Activated CD8-positive, alpha-beta T cell treated with anti-CD3 and anti-CD28 coated beads, Interleukin-2, amount 10 ng/mL, durations not matched to agents 7 days and 5 days (primary cell): ENCODE measurements around the gene TXNRD2. TPM values are rescaled to one million over a fixed set of nuclear protein-coding genes. Genes with fewer than 3 reads are reported as not detected.

Source experiments
- ATAC-seq: fragments of 150-1000 bp; cut with Tn5 transposase; one replicate; pipeline ENCODE4 v1.10.0; 2021; ENCODE audit warnings: moderate library complexity
- CTCF ChIA-PET: fragments of 350-600 bp; sonication (Branson Sonifier 250); formaldehyde crosslinking; loops from one replicate; lab custom pipeline; 2021; ENCODE audit warnings: antibody characterized with exemption; lab: Charles Lee
- POLR2A ChIA-PET: fragments of 350-600 bp; sonication (Branson Sonifier 250); formaldehyde crosslinking; loops from one replicate; lab custom pipeline; 2021; ENCODE audit warnings: antibody characterized with exemption; lab: Charles Lee
- DNase-seq: peaks from one replicate; pipeline ENCODE4 v3.0.0-alpha.2; 2020
- H3K27ac Mint-ChIP-seq: one replicate; pipeline ENCODE4 v1.8.0; 2021; ENCODE audit warnings: mild to moderate bottlenecking, mixed read lengths
- H3K27me3 Mint-ChIP-seq: one replicate; pipeline ENCODE4 v1.8.0; 2021; ENCODE audit warnings: low read depth, mixed read lengths
- H3K36me3 Mint-ChIP-seq: one replicate; pipeline ENCODE4 v1.8.0; 2021; ENCODE audit warnings: low read depth, mixed read lengths
- H3K4me1 Mint-ChIP-seq: one replicate; pipeline ENCODE4 v1.8.0; 2021; ENCODE audit warnings: low read depth, mixed read lengths
- H3K4me3 Mint-ChIP-seq: one replicate; pipeline ENCODE4 v1.8.0; 2021; ENCODE audit warnings: mild to moderate bottlenecking, mixed read lengths
- H3K9me3 Mint-ChIP-seq: one replicate; pipeline ENCODE4 v1.8.0; 2022; ENCODE audit warnings: mixed read lengths; ENCODE audit not compliant: insufficient read depth
- total RNA-seq, 2 experiments: library from RNA; stranded (reverse); gene quantifications; one replicate each; pipeline ENCODE4 v1.2.3, GENCODE V29; 2021

The TXNRD2 gene
- total RNA-seq, 2 experiments from 2014 or later, result 16.1 to 19.3 TPM

DNA sequence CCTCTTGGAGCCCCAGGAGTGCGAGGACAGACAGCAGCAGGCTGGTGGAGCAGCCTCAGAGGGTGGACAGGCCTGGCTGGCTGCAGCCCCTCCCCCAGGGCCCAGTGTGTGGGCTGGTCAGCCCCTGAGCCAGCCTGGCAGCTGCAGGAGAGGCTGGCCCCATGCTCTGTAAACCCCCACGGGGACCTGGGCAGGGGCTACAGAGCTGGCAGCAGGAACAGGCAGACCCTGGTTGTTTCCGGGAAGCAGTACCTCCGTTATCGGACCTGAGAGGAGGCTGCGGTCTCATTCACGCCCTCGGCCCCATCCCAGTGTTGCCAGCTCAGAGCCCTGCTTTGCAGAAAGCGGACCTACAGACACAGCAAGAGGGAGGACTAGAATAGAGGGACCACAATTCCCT, 38.6 kb downstream of the TXNRD2 start:
- POLR2A ChIA-PET, result interaction anchor here (1.2 kb wide), 1 partner anchor 11 kb away, joined by 3 read pairs; no protein-coding TSS in a partner anchor
- CTCF ChIA-PET, result interaction anchor here (1.1 to 1.5 kb wide), 2 partner anchors 45 to 172 kb away, joined by 4 read pairs; no protein-coding TSS in a partner anchor
- Mint-ChIP-seq H3K36me3 (no peaks in the 10 kb centered on the region), H3K4me3 (no peak overlapping the region), H3K27me3 (no peaks in the 10 kb centered on the region), H3K9me3 (no peaks in the 10 kb centered on the region), H3K27ac (no peak overlapping the region), H3K4me1 (no peaks in the 10 kb centered on the region)
- ATAC-seq (no peak), DNase-seq (no peak)

- POLR2A ChIA-PET, result interaction anchor here (1.2 kb wide), 1 partner anchor 10 kb away, joined by 3 read pairs; no protein-coding TSS in a partner anchor
- no peaks in the 10 kb centered on the region for H3K36me3 Mint-ChIP-seq
- no peak overlapping the region for H3K4me3 Mint-ChIP-seq
Measured at GRCh38 chr22:19902245-19902715, 39.3 kb downstream of the TXNRD2 start.

DNA sequence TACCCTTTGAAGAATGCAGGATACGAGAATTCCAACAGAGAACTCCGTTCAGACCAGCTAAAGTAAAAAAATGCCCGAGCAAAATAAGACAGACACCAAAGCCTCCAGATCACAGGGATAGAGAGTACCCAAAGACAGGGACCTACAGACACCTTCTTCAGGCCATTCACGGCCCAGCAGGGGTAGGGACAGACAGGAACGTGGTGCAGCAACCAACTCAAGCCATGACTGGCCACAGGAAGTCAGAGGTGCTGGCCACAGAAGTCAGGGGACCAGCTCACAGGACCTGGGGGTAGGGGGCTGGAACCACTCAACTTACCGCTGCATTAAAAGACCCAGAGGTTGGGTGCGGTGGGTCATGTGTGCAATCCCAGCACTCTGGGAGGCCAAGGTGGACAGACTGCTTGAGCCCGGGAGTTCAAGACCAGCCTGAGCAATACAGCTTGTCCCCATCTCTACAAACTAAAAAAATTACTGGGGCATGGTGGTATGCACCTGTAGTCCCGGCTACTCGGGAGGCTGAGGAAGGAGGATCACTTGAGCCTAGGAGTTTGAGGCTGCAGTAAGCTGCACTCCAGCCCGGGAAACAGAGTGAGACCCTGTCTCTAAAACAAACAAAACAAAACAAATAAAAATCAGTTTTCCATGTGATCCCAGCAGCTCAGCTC, 39.9 kb downstream of the TXNRD2 start:
- ChIA-PET CTCF (interaction anchor here (1.5 kb wide), 1 partner anchor 171 kb away, joined by 4 read pairs; no protein-coding TSS in a partner anchor), POLR2A (interaction anchor here (0.7 to 1.4 kb wide), 3 partner anchors 10 to 185 kb away, joined by 3 to 5 read pairs (median 4); no protein-coding TSS in a partner anchor)
- no peaks in the 10 kb centered on the region for H3K9me3 Mint-ChIP-seq
- no peaks in the 10 kb centered on the region for H3K27me3 Mint-ChIP-seq
- H3K27ac Mint-ChIP-seq, result no peak overlapping the region
- DNase-seq (no peak), ATAC-seq (no peak)
- H3K36me3 Mint-ChIP-seq, result no peaks in the 10 kb centered on the region
- H3K4me3 Mint-ChIP-seq, result no peak overlapping the region
- H3K4me1 Mint-ChIP-seq, result no peaks in the 10 kb centered on the region

More at GRCh38 chr22:19902245-19902715, 39.3 kb downstream of the TXNRD2 start:
- Mint-ChIP-seq H3K27me3 (no peaks in the 10 kb centered on the region), H3K9me3 (no peaks in the 10 kb centered on the region), H3K4me1 (no peaks in the 10 kb centered on the region), H3K27ac (no peak overlapping the region)
- DNase-seq, result no peak
- CTCF ChIA-PET, result interaction anchor here (1.1 to 1.5 kb wide), 2 partner anchors 45 to 172 kb away, joined by 4 read pairs; no protein-coding TSS in a partner anchor
- ATAC-seq, result no peak

DNA sequence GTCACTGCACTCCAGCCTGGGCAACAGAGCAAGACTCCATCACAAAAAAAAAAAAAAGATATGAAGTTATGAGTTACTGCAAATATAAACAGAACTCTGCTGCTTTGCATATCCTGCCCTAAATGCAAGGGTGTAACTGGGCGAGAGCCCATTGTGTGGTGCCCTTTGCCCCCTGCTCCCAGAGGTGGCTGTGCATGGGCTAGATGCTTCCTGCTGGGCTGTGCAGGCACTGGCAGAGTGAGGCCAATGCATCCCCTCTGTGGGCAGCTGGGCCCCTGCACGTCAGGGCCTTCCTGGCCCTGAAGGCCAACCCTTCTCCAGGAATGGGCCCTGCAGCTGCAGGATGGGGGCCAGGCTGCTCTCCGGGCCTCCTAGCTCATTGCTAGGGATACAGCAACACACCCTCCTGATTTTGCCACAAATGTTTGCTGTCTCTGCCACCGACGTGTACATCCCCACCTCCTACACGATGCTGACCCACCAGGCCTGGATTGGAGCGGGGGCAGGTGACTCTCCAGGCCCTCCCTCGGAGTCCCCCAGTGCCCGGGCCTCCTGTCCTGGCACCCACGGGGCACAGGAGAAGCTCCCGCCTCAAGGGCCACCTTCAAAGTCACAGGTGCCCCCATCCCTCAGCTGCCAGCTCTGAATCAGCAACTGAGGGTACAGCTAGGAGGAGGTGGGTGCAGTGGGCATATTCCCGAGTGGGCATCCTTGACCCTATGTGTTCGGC, 40.7 kb downstream of the TXNRD2 start:
- Mint-ChIP-seq H3K27ac (no peak overlapping the region), H3K27me3 (no peaks in the 10 kb centered on the region), H3K4me3 (no peak overlapping the region), H3K9me3 (no peaks in the 10 kb centered on the region), H3K36me3 (no peaks in the 10 kb centered on the region), H3K4me1 (peaks cover 5% of the 10 kb centered on the region)
- no peak for ATAC-seq
- CTCF ChIA-PET, result interaction anchor here (3.0 kb wide), 1 partner anchor 9 kb away, joined by 10 read pairs; no protein-coding TSS in a partner anchor
- DNase-seq, result no peak
- POLR2A ChIA-PET, result interaction anchor here (0.7 to 1.4 kb wide), 3 partner anchors 9 to 185 kb away, joined by 3 to 5 read pairs (median 4); no protein-coding TSS in a partner anchor

DNA sequence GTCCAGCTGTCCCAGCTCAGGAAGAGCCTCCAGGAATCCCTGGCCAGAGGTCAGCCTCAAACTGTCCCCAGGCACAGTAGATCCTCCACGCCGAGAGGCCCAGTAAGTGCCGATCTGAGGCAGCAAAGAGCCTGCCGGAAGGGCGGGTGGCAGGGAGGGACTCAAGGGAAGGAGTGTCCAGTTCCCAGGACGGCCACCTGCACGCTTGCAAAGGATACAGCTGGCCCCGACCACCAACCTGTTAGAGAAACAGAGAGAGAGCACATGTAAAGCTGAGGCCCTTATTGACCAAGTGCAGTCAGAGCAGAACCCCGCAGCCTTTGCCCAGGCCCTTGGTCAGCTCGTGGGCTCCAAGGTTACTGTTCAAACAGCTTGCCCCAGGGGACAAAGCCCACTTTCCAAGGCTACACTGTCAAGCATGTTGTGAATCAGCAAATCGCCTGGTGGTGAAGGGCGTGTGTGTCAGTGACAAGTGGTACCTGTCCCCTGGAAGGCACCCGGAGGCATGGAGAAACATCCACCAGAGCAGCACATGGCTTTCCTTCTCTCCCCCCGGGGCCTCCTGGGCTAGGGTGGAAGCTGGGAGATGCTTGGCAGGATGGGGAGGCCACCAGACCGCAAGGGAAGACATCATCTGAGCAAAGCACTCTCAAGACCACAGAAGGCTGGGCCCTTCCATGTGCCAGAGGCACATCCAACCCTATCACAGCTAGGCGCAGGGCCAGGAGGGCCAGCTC, 42.6 kb downstream of the TXNRD2 start:
- ATAC-seq (no peak), DNase-seq (no peak)
- Mint-ChIP-seq H3K9me3 (no peaks in the 10 kb centered on the region), H3K27ac (no peak overlapping the region), H3K36me3 (peaks cover under 1% of the 10 kb centered on the region), H3K27me3 (no peaks in the 10 kb centered on the region), H3K4me1 (peaks cover 10% of the 10 kb centered on the region), H3K4me3 (no peak overlapping the region)
- CTCF ChIA-PET, result interaction anchor here (0.9 to 4.3 kb wide), 3 partner anchors 11 to 168 kb away, joined by 3 to 22 read pairs (median 10); no protein-coding TSS in a partner anchor
- POLR2A ChIA-PET, result no interaction called here

DNA sequence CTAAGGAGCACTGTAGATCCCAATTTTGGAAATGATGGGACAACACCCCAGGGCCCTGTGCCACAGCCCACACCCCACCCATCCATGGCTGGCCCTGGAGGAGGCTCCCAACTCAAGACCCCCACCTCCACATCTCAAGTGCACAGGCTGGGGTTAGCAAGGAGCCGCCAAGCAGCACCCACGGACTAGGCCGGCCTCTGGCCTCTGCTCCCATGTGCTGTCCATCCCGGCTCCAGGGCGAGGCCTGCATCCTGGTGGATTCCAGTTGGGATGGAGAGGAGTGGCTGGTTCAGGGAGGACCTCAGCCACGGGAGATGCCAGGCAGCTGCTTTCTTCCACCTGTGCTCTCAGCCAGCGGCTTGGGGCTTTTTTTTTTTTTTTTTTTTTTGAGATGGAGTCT, 43.5 kb downstream of the TXNRD2 start:
- Mint-ChIP-seq H3K36me3 (peaks cover 6% of the 10 kb centered on the region), H3K27me3 (no peaks in the 10 kb centered on the region), H3K4me3 (no peak overlapping the region), H3K27ac (no peak overlapping the region), H3K4me1 (peaks cover 16% of the 10 kb centered on the region), H3K9me3 (no peaks in the 10 kb centered on the region)
- ChIA-PET POLR2A (no interaction called here), CTCF (interaction anchor here (3.0 to 4.3 kb wide), 2 partner anchors 12 to 167 kb away, joined by 10 to 22 read pairs; no protein-coding TSS in a partner anchor)
- DNase-seq, result no peak
- ATAC-seq, result no peak

GRCh38 chr22:19897726-19898125, 43.9 kb downstream of the TXNRD2 start:
- POLR2A ChIA-PET, result no interaction called here
- no peaks in the 10 kb centered on the region for H3K9me3 Mint-ChIP-seq
- H3K4me3 Mint-ChIP-seq, result no peak overlapping the region
- peaks cover 20% of the 10 kb centered on the region for H3K4me1 Mint-ChIP-seq
- peaks cover 6% of the 10 kb centered on the region for H3K36me3 Mint-ChIP-seq
- CTCF ChIA-PET, result interaction anchor here (0.8 to 4.3 kb wide), 3 partner anchors 13 to 220 kb away, joined by 3 to 22 read pairs (median 15); no protein-coding TSS in a partner anchor
- DNase-seq (no peak), ATAC-seq (no peak)
- H3K27me3 Mint-ChIP-seq, result no peaks in the 10 kb centered on the region
- H3K27ac Mint-ChIP-seq, result no peak overlapping the region

DNA sequence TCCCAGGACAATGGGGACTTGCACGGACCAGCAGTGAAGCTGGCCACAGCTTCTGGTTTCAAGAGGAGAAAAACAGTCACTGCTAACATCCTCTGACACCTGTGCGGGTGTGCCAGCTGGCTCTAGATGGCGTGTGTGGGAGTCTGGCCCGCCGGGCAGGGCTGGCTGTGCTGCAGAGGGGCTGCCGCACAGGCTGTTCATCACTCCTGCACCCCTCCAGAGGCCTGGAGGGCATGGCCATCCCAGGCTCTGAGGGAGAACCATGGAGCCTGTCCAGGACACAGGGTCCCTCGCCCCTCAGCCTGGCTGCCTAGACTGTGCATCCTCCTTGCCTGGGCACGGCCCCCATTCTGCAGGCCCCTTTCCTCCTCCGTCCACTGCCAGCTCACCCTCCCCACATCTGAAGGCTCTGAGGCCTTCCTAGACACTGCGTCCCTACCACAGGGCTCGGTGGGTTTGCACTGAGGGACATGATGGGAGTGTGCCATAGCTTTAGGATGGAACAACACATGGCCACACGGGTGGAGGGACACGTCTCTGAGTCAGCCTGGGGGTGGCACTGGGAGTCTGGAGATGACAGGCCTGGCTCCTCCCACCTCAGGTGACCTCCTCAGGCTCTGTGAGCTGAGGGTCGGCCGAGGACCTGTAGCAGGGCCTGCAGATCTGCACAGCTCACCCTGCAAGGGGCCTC, 44.8 kb downstream of the TXNRD2 start:
- H3K27ac Mint-ChIP-seq, result peak overlapping the region; percentile 20
- peaks cover 8% of the 10 kb centered on the region for H3K36me3 Mint-ChIP-seq
- POLR2A ChIA-PET, result interaction anchor here (1.0 to 1.5 kb wide), 3 partner anchors 10 to 52 kb away, joined by 4 to 8 read pairs (median 7); no protein-coding TSS in a partner anchor
- no peak overlapping the region for H3K4me3 Mint-ChIP-seq
- H3K4me1 Mint-ChIP-seq, result peaks cover 30% of the 10 kb centered on the region
- CTCF ChIA-PET, result interaction anchor here (0.8 to 4.3 kb wide), 3 partner anchors 14 to 219 kb away, joined by 3 to 22 read pairs (median 15); no protein-coding TSS in a partner anchor
- no peaks in the 10 kb centered on the region for H3K27me3 Mint-ChIP-seq
- H3K9me3 Mint-ChIP-seq, result no peaks in the 10 kb centered on the region
- no peak for ATAC-seq
- peak; percentile 33 for DNase-seq

- H3K36me3 Mint-ChIP-seq, result peaks cover 8% of the 10 kb centered on the region
- H3K27ac Mint-ChIP-seq, result no peak overlapping the region
- H3K9me3 Mint-ChIP-seq, result no peaks in the 10 kb centered on the region
- H3K4me1 Mint-ChIP-seq, result peaks cover 44% of the 10 kb centered on the region
- DNase-seq, result no peak
- POLR2A ChIA-PET, result interaction anchor here (1.5 kb wide), 1 partner anchor 40 kb away, joined by 7 read pairs; no protein-coding TSS in a partner anchor
- CTCF ChIA-PET, result no interaction called here
- H3K27me3 Mint-ChIP-seq, result no peaks in the 10 kb centered on the region
- H3K4me3 Mint-ChIP-seq, result no peak overlapping the region
- ATAC-seq, result no peak
Measured at GRCh38 chr22:19895160-19895849, 46.3 kb downstream of the TXNRD2 start.

DNA sequence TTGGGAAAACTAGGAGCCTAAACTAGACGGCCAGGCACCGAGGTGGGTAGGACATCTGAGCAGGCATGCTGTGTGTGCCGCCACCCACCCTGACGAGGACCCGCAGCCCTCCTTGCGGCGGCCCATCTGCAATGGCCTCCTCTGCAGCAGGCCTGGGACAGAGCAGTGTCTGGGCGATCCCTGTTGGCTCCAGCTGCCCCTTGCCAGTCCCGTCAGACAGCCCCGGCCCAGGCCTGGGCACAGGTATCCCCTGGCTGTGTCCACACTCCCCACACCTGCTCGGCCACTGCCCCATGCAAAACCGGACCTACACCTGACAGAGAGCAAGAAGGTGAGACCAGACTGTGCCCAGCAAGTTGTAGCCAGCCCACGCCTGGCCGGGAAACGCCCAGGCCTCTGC, 48.3 kb downstream of the TXNRD2 start:
- Mint-ChIP-seq H3K27me3 (no peaks in the 10 kb centered on the region), H3K9me3 (no peaks in the 10 kb centered on the region), H3K36me3 (peaks cover 8% of the 10 kb centered on the region), H3K4me1 (peaks cover 50% of the 10 kb centered on the region), H3K27ac (no peak overlapping the region), H3K4me3 (no peak overlapping the region)
- POLR2A ChIA-PET, result no interaction called here
- ATAC-seq (no peak), DNase-seq (no peak)
- CTCF ChIA-PET, result interaction anchor here (1.5 kb wide), 1 partner anchor 17 kb away, joined by 5 read pairs; no protein-coding TSS in a partner anchor
